ENCODE results near the gene AIDA.
"Not testable (repeated sequence)": the region's sequence is repeated elsewhere in the genome, so short reads cannot be mapped to it uniquely, and the experiment has no call there.

Gene AIDA

GRCh38 chr1:222704260-222704659 is 8.0 kb downstream of the AIDA start:
- no peaks in the 10 kb centered on the region for H3K27me3 ChIP-seq (ENCODE audit: control insufficient read depth, insufficient read depth, low read length)
- H3K27ac ChIP-seq (ENCODE audit: low read depth, low read length): no peak overlapping the region
- H3K36me3 ChIP-seq (ENCODE audit: control insufficient read depth, insufficient read depth, low read length): peaks cover 3% of the 10 kb centered on the region
- H3K4me1 ChIP-seq (ENCODE audit: control insufficient read depth, insufficient read depth, low read length): no peaks in the 10 kb centered on the region
- no peak overlapping the region for H3K9ac ChIP-seq (ENCODE audit: low read length)
- H3K4me3 ChIP-seq (ENCODE audit: low read length): no peak overlapping the region

- no peak overlapping the region for H3K9ac ChIP-seq (ENCODE audit: low read length)
- H3K4me3 ChIP-seq (ENCODE audit: low read length): no peak overlapping the region
- no peaks in the 10 kb centered on the region for H3K4me1 ChIP-seq (ENCODE audit: control insufficient read depth, insufficient read depth, low read length)
- H3K36me3 ChIP-seq (ENCODE audit: control insufficient read depth, insufficient read depth, low read length): peaks cover 3% of the 10 kb centered on the region
- H3K27me3 ChIP-seq (ENCODE audit: control insufficient read depth, insufficient read depth, low read length): no peaks in the 10 kb centered on the region
- H3K27ac ChIP-seq (ENCODE audit: low read depth, low read length): no peak overlapping the region
Observed at GRCh38 chr1:222702210-222702609, 10.1 kb downstream of the AIDA start.

GRCh38 chr1:222697826-222698225 is 14.5 kb downstream of the AIDA start:
- Histone ChIP-seq H3K9ac (ENCODE audit: low read length) (no peak overlapping the region), H3K27ac (ENCODE audit: low read depth, low read length) (no peak overlapping the region), H3K4me3 (ENCODE audit: low read length) (no peak overlapping the region), H3K27me3 (ENCODE audit: control insufficient read depth, insufficient read depth, low read length) (no peaks in the 10 kb centered on the region), H3K36me3 (ENCODE audit: control insufficient read depth, insufficient read depth, low read length) (peaks cover 3% of the 10 kb centered on the region), H3K4me1 (ENCODE audit: control insufficient read depth, insufficient read depth, low read length) (no peaks in the 10 kb centered on the region)

- Histone ChIP-seq H3K27ac (ENCODE audit: low read depth, low read length) (no peak overlapping the region), H3K27me3 (ENCODE audit: control insufficient read depth, insufficient read depth, low read length) (no peaks in the 10 kb centered on the region), H3K9ac (ENCODE audit: low read length) (no peak overlapping the region), H3K36me3 (ENCODE audit: control insufficient read depth, insufficient read depth, low read length) (peaks cover 3% of the 10 kb centered on the region), H3K4me1 (ENCODE audit: control insufficient read depth, insufficient read depth, low read length) (no peaks in the 10 kb centered on the region), H3K4me3 (ENCODE audit: low read length) (no peak overlapping the region)
Observed at GRCh38 chr1:222697203-222697602, 15.1 kb downstream of the AIDA start.

GRCh38 chr1:222696741-222697140 is 15.6 kb downstream of the AIDA start:
- H3K27ac ChIP-seq (ENCODE audit: low read depth, low read length): no peak overlapping the region
- H3K9ac ChIP-seq (ENCODE audit: low read length): no peak overlapping the region
- H3K4me3 ChIP-seq (ENCODE audit: low read length): no peak overlapping the region
- no peaks in the 10 kb centered on the region for H3K4me1 ChIP-seq (ENCODE audit: control insufficient read depth, insufficient read depth, low read length)
- H3K36me3 ChIP-seq (ENCODE audit: control insufficient read depth, insufficient read depth, low read length): peaks cover 3% of the 10 kb centered on the region
- H3K27me3 ChIP-seq (ENCODE audit: control insufficient read depth, insufficient read depth, low read length): no peaks in the 10 kb centered on the region

- Histone ChIP-seq H3K4me1 (ENCODE audit: control insufficient read depth, insufficient read depth, low read length) (no peaks in the 10 kb centered on the region), H3K36me3 (ENCODE audit: control insufficient read depth, insufficient read depth, low read length) (no peaks in the 10 kb centered on the region), H3K27me3 (ENCODE audit: control insufficient read depth, insufficient read depth, low read length) (no peaks in the 10 kb centered on the region), H3K9ac (ENCODE audit: low read length) (no peak overlapping the region), H3K27ac (ENCODE audit: low read depth, low read length) (no peak overlapping the region), H3K4me3 (ENCODE audit: low read length) (no peak overlapping the region)
Observed at GRCh38 chr1:222694927-222695326, 17.4 kb downstream of the AIDA start.

- Histone ChIP-seq H3K27ac (ENCODE audit: low read depth, low read length) (no peak overlapping the region), H3K4me3 (ENCODE audit: low read length) (no peak overlapping the region), H3K36me3 (ENCODE audit: control insufficient read depth, insufficient read depth, low read length) (peaks cover 4% of the 10 kb centered on the region), H3K27me3 (ENCODE audit: control insufficient read depth, insufficient read depth, low read length) (no peaks in the 10 kb centered on the region), H3K9ac (ENCODE audit: low read length) (no peak overlapping the region), H3K4me1 (ENCODE audit: control insufficient read depth, insufficient read depth, low read length) (no peaks in the 10 kb centered on the region)
Observed at GRCh38 chr1:222691016-222691415, 21.3 kb downstream of the AIDA start.

- peaks cover 7% of the 10 kb centered on the region for H3K36me3 ChIP-seq (ENCODE audit: control insufficient read depth, insufficient read depth, low read length)
- no peak overlapping the region for H3K9ac ChIP-seq (ENCODE audit: low read length)
- H3K4me1 ChIP-seq (ENCODE audit: control insufficient read depth, insufficient read depth, low read length): no peaks in the 10 kb centered on the region
- no peak overlapping the region for H3K4me3 ChIP-seq (ENCODE audit: low read length)
- no peak overlapping the region for H3K27ac ChIP-seq (ENCODE audit: low read depth, low read length)
- H3K27me3 ChIP-seq (ENCODE audit: control insufficient read depth, insufficient read depth, low read length): no peaks in the 10 kb centered on the region
Observed at GRCh38 chr1:222680080-222680479, 32.2 kb downstream of the AIDA start.

GRCh38 chr1:222670110-222670509 is 42.2 kb downstream of the AIDA start:
- Histone ChIP-seq H3K27ac (ENCODE audit: low read depth, low read length) (no peak overlapping the region), H3K27me3 (ENCODE audit: control insufficient read depth, insufficient read depth, low read length) (no peaks in the 10 kb centered on the region), H3K36me3 (ENCODE audit: control insufficient read depth, insufficient read depth, low read length) (peaks cover 15% of the 10 kb centered on the region), H3K4me1 (ENCODE audit: control insufficient read depth, insufficient read depth, low read length) (peaks cover 3% of the 10 kb centered on the region), H3K9ac (ENCODE audit: low read length) (no peak overlapping the region), H3K4me3 (ENCODE audit: low read length) (no peak overlapping the region)

- H3K27ac ChIP-seq (ENCODE audit: low read depth, low read length); H3K4me3 ChIP-seq (ENCODE audit: low read length); H3K4me1 ChIP-seq (ENCODE audit: control insufficient read depth, insufficient read depth, low read length); H3K27me3 ChIP-seq (ENCODE audit: control insufficient read depth, insufficient read depth, low read length); H3K9ac ChIP-seq (ENCODE audit: low read length): not testable (repeated sequence)
- H3K36me3 ChIP-seq (ENCODE audit: control insufficient read depth, insufficient read depth, low read length): peaks cover 24% of the 10 kb centered on the region
Observed at GRCh38 chr1:222669107-222669506, 43.2 kb downstream of the AIDA start.

- not testable (repeated sequence) for H3K27me3 ChIP-seq (ENCODE audit: control insufficient read depth, insufficient read depth, low read length); H3K4me3 ChIP-seq (ENCODE audit: low read length); H3K27ac ChIP-seq (ENCODE audit: low read depth, low read length); H3K4me1 ChIP-seq (ENCODE audit: control insufficient read depth, insufficient read depth, low read length); H3K9ac ChIP-seq (ENCODE audit: low read length)
- peaks cover 33% of the 10 kb centered on the region for H3K36me3 ChIP-seq (ENCODE audit: control insufficient read depth, insufficient read depth, low read length)
Observed at GRCh38 chr1:222668184-222668583, 44.1 kb downstream of the AIDA start.

GRCh38 chr1:222665964-222666363 is 46.3 kb downstream of the AIDA start:
- no peak overlapping the region for H3K27ac ChIP-seq (ENCODE audit: low read depth, low read length)
- H3K27me3 ChIP-seq (ENCODE audit: control insufficient read depth, insufficient read depth, low read length): no peaks in the 10 kb centered on the region
- no peak overlapping the region for H3K4me3 ChIP-seq (ENCODE audit: low read length)
- H3K4me1 ChIP-seq (ENCODE audit: control insufficient read depth, insufficient read depth, low read length): peaks cover 3% of the 10 kb centered on the region
- H3K36me3 ChIP-seq (ENCODE audit: control insufficient read depth, insufficient read depth, low read length): peaks cover 35% of the 10 kb centered on the region
- no peak overlapping the region for H3K9ac ChIP-seq (ENCODE audit: low read length)

GRCh38 chr1:222663431-222663934 is 48.8 kb downstream of the AIDA start:
- Histone ChIP-seq H3K27me3 (ENCODE audit: control insufficient read depth, insufficient read depth, low read length) (no peaks in the 10 kb centered on the region), H3K4me3 (ENCODE audit: low read length) (no peak overlapping the region), H3K27ac (ENCODE audit: low read depth, low read length) (no peak overlapping the region), H3K4me1 (ENCODE audit: control insufficient read depth, insufficient read depth, low read length) (peaks cover 3% of the 10 kb centered on the region), H3K9ac (ENCODE audit: low read length) (no peak overlapping the region), H3K36me3 (ENCODE audit: control insufficient read depth, insufficient read depth, low read length) (peaks cover 48% of the 10 kb centered on the region)

Data from rectal smooth muscle tissue (tissue), 1 donor.